OCI-LY7 (cell line): ENCODE measurements around the gene TJP1.

ENCODE experiments used
- EZH2phosphoT487 ChIP-seq: fragments of 200-600 bp; sonication (generic); IDR thresholded peaks from 2 replicates; pipeline ENCODE4 v1.6.1; 2018; ENCODE audit warnings: low read depth, borderline replicate concordance, mild to moderate bottlenecking, mixed run types, antibody characterized with exemption, low read length, moderate library complexity, mixed read lengths
- TF ChIP-seq, protein P1 (sequence below): fragments of 200-600 bp; sonication (generic); conservative IDR thresholded peaks from 2 replicates; pipeline ENCODE4 v1.5.1; 2014; ENCODE audit warnings: mild to moderate bottlenecking, antibody characterized with exemption, low read length, moderate library complexity, mixed read lengths

DNA sequence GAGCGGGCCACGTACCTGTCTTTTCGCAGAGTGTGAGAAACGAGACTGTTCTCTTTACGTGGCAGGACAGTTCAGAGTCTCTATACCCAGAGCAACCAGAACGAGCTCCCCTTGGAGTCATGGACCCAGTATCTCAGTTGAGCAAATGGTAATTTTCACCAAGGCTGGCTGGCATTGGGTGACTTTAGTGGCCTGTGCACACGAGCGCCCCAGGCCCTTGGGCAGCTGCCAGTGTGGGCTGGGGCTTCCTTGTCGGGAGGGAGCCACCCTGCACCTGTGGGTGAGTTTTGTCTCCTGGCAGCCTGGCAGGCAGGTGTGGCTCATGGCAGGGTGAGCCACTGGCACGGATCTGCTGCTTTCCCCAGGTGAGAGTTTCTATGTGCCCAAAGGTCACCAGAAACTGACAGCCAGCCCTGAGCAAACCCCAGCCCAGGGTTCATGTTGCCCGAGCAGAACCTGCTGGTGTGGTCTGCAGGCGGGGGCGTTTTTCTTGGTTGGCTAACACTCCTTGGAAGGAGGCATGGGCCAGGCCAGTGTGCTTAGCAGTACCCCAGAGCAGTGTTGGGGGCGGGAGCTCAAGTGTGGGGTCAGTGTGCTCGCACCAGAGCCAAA lies 135.0 kb downstream of the TJP1 start:
- TF ChIP-seq, protein P1, sequence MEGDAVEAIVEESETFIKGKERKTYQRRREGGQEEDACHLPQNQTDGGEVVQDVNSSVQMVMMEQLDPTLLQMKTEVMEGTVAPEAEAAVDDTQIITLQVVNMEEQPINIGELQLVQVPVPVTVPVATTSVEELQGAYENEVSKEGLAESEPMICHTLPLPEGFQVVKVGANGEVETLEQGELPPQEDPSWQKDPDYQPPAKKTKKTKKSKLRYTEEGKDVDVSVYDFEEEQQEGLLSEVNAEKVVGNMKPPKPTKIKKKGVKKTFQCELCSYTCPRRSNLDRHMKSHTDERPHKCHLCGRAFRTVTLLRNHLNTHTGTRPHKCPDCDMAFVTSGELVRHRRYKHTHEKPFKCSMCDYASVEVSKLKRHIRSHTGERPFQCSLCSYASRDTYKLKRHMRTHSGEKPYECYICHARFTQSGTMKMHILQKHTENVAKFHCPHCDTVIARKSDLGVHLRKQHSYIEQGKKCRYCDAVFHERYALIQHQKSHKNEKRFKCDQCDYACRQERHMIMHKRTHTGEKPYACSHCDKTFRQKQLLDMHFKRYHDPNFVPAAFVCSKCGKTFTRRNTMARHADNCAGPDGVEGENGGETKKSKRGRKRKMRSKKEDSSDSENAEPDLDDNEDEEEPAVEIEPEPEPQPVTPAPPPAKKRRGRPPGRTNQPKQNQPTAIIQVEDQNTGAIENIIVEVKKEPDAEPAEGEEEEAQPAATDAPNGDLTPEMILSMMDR: no peak
- TF ChIP-seq EZH2phosphoT487: no peak
